OCI-LY1 (cell line): Measurements from ENCODE around the gene MARCHF9.

Source experiments
- CTCF ChIP-seq: fragments of 200-600 bp; sonication (generic), shearing (Covaris generic); IDR thresholded peaks from 2 replicates; pipeline ENCODE4 v1.5.1; 2017; ENCODE audit warnings: mild to moderate bottlenecking, antibody characterized with exemption, low read length, moderate library complexity, mixed read lengths
- EZH2 ChIP-seq: fragments of 200-600 bp; sonication (generic), shearing (Covaris generic); IDR thresholded peaks from 2 replicates; pipeline ENCODE4 v1.8.0; 2017; ENCODE audit warnings: borderline replicate concordance, mixed run types, mild to moderate bottlenecking, antibody characterized with exemption, low read length, moderate library complexity, mixed read lengths

- TF ChIP-seq CTCF: no peak
- TF ChIP-seq EZH2: no peak
Measured at GRCh38 chr12:57754411-57755193, at the start of gene MARCHF9.
